H9 (cell line): ENCODE measurements around the gene PELI2. TPM values are rescaled to one million over a fixed set of nuclear protein-coding genes. Genes with fewer than 3 reads are reported as not detected.

Experiments used
- DNase-seq: peaks from one replicate; pipeline ENCODE4 v3.0.0-alpha.2; 2017
- H2AFZ ChIP-seq: one replicate; pipeline ENCODE4 v1.6.1; 2013; ENCODE audit warnings: mild to moderate bottlenecking, low read length, control low read depth, moderate library complexity
- H2AK5ac ChIP-seq: 2 replicates; pipeline ENCODE4 v1.6.1; 2013; ENCODE audit warnings: low read length, control low read depth, mixed read lengths; ENCODE audit not compliant: insufficient read length
- H2BK120ac ChIP-seq: one replicate; pipeline ENCODE4 v1.6.1; 2013; ENCODE audit warnings: low read depth, mild to moderate bottlenecking, low read length, control low read depth, inconsistent platforms; ENCODE audit not compliant: poor library complexity, severe bottlenecking
- H2BK12ac ChIP-seq: 2 replicates; pipeline ENCODE4 v1.6.1; 2013; ENCODE audit warnings: low read length, control low read depth, mixed read lengths, low read depth; ENCODE audit not compliant: insufficient read length
- H2BK15ac ChIP-seq: 2 replicates; pipeline ENCODE4 v1.6.1; 2013; ENCODE audit warnings: low read depth, low read length, control low read depth
- H2BK20ac ChIP-seq: one replicate; pipeline ENCODE4 v1.6.1; 2013; ENCODE audit warnings: low read depth, mild to moderate bottlenecking, low read length, control low read depth, inconsistent platforms; ENCODE audit not compliant: poor library complexity, severe bottlenecking
- H2BK5ac ChIP-seq: 2 replicates; pipeline ENCODE4 v1.6.1; 2013; ENCODE audit warnings: low read length, control low read depth, mixed read lengths; ENCODE audit not compliant: insufficient read length
- H3K14ac ChIP-seq: 2 replicates; pipeline ENCODE4 v1.6.1; 2013; ENCODE audit warnings: low read length, control low read depth; ENCODE audit not compliant: insufficient read depth
- H3K18ac ChIP-seq: 2 replicates; pipeline ENCODE4 v1.6.1; 2013; ENCODE audit warnings: low read depth, mild to moderate bottlenecking, mixed read lengths, low read length, control low read depth; ENCODE audit not compliant: insufficient read length
- H3K23ac ChIP-seq: 2 replicates; pipeline ENCODE4 v1.6.1; 2013; ENCODE audit warnings: low read length, control low read depth, mixed read lengths, low read depth; ENCODE audit not compliant: insufficient read length
- H3K23me2 ChIP-seq: 2 replicates; pipeline ENCODE4 v1.6.1; 2013; ENCODE audit warnings: low read depth, mild to moderate bottlenecking, mixed read lengths, low read length, control low read depth; ENCODE audit not compliant: insufficient read length, poor library complexity, severe bottlenecking
- H3K27ac ChIP-seq: 2 replicates; pipeline ENCODE4 v1.5.1; 2013; ENCODE audit warnings: low read length, control low read depth, mixed read lengths, low read depth; ENCODE audit not compliant: insufficient read length
- H3K27me3 ChIP-seq: 2 replicates; pipeline ENCODE4 v1.6.1; 2013; ENCODE audit warnings: low read length, control low read depth, inconsistent platforms; ENCODE audit not compliant: insufficient read depth
- H3K4ac ChIP-seq: 2 replicates; pipeline ENCODE4 v1.6.1; 2013; ENCODE audit warnings: low read depth, mild to moderate bottlenecking, control low read depth, inconsistent platforms, low read length, moderate library complexity
- H3K4me1 ChIP-seq: 2 replicates; pipeline ENCODE4 v1.6.1; 2013; ENCODE audit warnings: low read length, control low read depth, inconsistent platforms; ENCODE audit not compliant: insufficient read depth
- H3K4me2 ChIP-seq: 2 replicates; pipeline ENCODE4 v1.6.1; 2013; ENCODE audit warnings: low read length, control low read depth, mixed read lengths; ENCODE audit not compliant: insufficient read length, insufficient read depth
- H3K56ac ChIP-seq: 2 replicates; pipeline ENCODE4 v1.6.1; 2013; ENCODE audit warnings: low read depth, mild to moderate bottlenecking, mixed read lengths, low read length, control low read depth; ENCODE audit not compliant: insufficient read length
- H3K79me1 ChIP-seq: 2 replicates; pipeline ENCODE4 v1.6.1; 2013; ENCODE audit warnings: low read depth, mild to moderate bottlenecking, moderate library complexity, low read length, control low read depth, inconsistent platforms; ENCODE audit not compliant: insufficient read depth, poor library complexity, severe bottlenecking
- H3K79me2 ChIP-seq: 2 replicates; pipeline ENCODE4 v1.6.1; 2013; ENCODE audit warnings: low read length, control low read depth, inconsistent platforms; ENCODE audit not compliant: insufficient read depth
- H3K9ac ChIP-seq: 2 replicates; pipeline ENCODE4 v1.6.1; 2013; ENCODE audit warnings: low read length, control low read depth, mixed read lengths; ENCODE audit not compliant: insufficient read length; ENCODE audit errors: extremely low read depth
- H3K9me3 ChIP-seq: one replicate; pipeline ENCODE4 v1.6.1; 2013; ENCODE audit warnings: low read depth, low read length, inconsistent platforms; ENCODE audit not compliant: control insufficient read depth
- H3T11ph ChIP-seq: one replicate; pipeline ENCODE4 v1.6.1; 2013; ENCODE audit warnings: mild to moderate bottlenecking, low read length, control low read depth, inconsistent platforms
- H4K20me1 ChIP-seq: one replicate; pipeline ENCODE4 v1.6.1; 2013; ENCODE audit not compliant: control insufficient read depth, insufficient read length, insufficient read depth
- H4K5ac ChIP-seq: 2 replicates; pipeline ENCODE4 v1.6.1; 2013; ENCODE audit warnings: low read depth, mild to moderate bottlenecking, mixed read lengths, low read length, control low read depth; ENCODE audit not compliant: insufficient read length
- H4K8ac ChIP-seq: replicated peaks from 2 replicates; pipeline ENCODE4 v1.6.1; 2013; ENCODE audit warnings: low read length, control low read depth, mixed read lengths, low read depth; ENCODE audit not compliant: insufficient read length
- H4K91ac ChIP-seq: 2 replicates; pipeline ENCODE4 v1.6.1; 2013; ENCODE audit warnings: low read depth, mild to moderate bottlenecking, moderate library complexity, mixed read lengths, low read length, control low read depth; ENCODE audit not compliant: insufficient read length
- H3K27ac Mint-ChIP-seq, 3 experiments: 2 replicates in 2 of 3; 3 replicates in 1 of 3; pipeline ENCODE4 v1.8.0; 2020 to 2021; ENCODE audit warnings: mixed read lengths in 3 of 3, mild to moderate bottlenecking in 1 of 3, moderate library complexity in 1 of 3
- H3K27me3 Mint-ChIP-seq: 2 replicates; pipeline ENCODE4 v1.8.0; 2021; ENCODE audit warnings: low read depth, mild to moderate bottlenecking, moderate library complexity, mixed read lengths
- H3K36me3 Mint-ChIP-seq, 3 experiments: 2 replicates in 2 of 3; 3 replicates in 1 of 3; pipeline ENCODE4 v1.8.0; 2020 to 2021; ENCODE audit warnings: low read depth in 3 of 3, mixed read lengths in 3 of 3; ENCODE audit not compliant: insufficient read depth in 1 of 3
- H3K4me1 Mint-ChIP-seq, 2 experiments: 2 replicates each; pipeline ENCODE4 v1.8.0; 2020; ENCODE audit warnings: mixed read lengths in 2 of 2
- H3K4me3 Mint-ChIP-seq, 2 experiments: 2 replicates in 1 of 2; 3 replicates in 1 of 2; pipeline ENCODE4 v1.8.0; 2020 to 2021; ENCODE audit warnings: mild to moderate bottlenecking in 2 of 2, mixed read lengths in 2 of 2, moderate library complexity in 1 of 2
- H3K9me3 Mint-ChIP-seq, 2 experiments: 2 replicates in 1 of 2; 3 replicates in 1 of 2; pipeline ENCODE4 v1.8.0; 2020; ENCODE audit warnings: mild to moderate bottlenecking in 2 of 2, mixed read lengths in 2 of 2, moderate library complexity in 1 of 2
- CTCF ChIP-seq: fragments of 200-600 bp; sonication (generic); conservative IDR thresholded peaks from 3 replicates; pipeline ENCODE4 v1.8.0; 2021; ENCODE audit warnings: antibody characterized with exemption, mild to moderate bottlenecking
- WGBS: extraction: QIAGEN DNeasy Blood & Tissue Kit; methylation state at CpG from one replicate; pipeline ENCODE4 v1.1.7; 2013; ENCODE audit warnings: missing lambda C conversion rate, low lambda C conversion rate, mixed read lengths; ENCODE audit not compliant: insufficient read length; ENCODE audit errors: extremely low coverage; 5-methylcytosine and 5-hydroxymethylcytosine counted together
- total RNA-seq: library from RNA; stranded (reverse); gene quantifications from 2 replicates; pipeline ENCODE4 v1.2.1, GENCODE V29; 2021

PELI2 gene
- total RNA-seq, 1 experiment from 2014 or later: 18.0 TPM

- H3K4me1 ChIP-seq: no peaks in the 10 kb centered on the region
- no peak overlapping the region for H4K91ac ChIP-seq
- no peak overlapping the region for H3K23ac ChIP-seq
- no peak overlapping the region for H3K18ac ChIP-seq
- no peaks in the 10 kb centered on the region for H4K20me1 ChIP-seq
- H3K9ac ChIP-seq: no peak overlapping the region
- H3K4me2 ChIP-seq: no peak overlapping the region
- no peak overlapping the region for H3K56ac ChIP-seq
- no peak overlapping the region for H4K8ac ChIP-seq
- Mint-ChIP-seq H3K4me1 (peaks cover 5 to 14% of the 10 kb centered on the region in 2 experiments), H3K27ac (no peak overlapping the region), H3K4me3 (no peak overlapping the region), H3K9me3 (no peaks in the 10 kb centered on the region), H3K27me3 (no peaks in the 10 kb centered on the region), H3K36me3 (no peaks in the 10 kb centered on the region)
- no peaks in the 10 kb centered on the region for H3K27me3 ChIP-seq
- H3K27ac ChIP-seq: no peak overlapping the region
- no peak overlapping the region for H2BK5ac ChIP-seq
- H3T11ph ChIP-seq: no peak overlapping the region
- H3K79me1 ChIP-seq: no peaks in the 10 kb centered on the region
- no peaks in the 10 kb centered on the region for H3K23me2 ChIP-seq
- H3K9me3 ChIP-seq: no peaks in the 10 kb centered on the region
- H2BK120ac ChIP-seq: no peak overlapping the region
- H3K14ac ChIP-seq: no peak overlapping the region
- TF ChIP-seq CTCF: no peak
- H3K4ac ChIP-seq: no peak overlapping the region
- no peak overlapping the region for H2BK20ac ChIP-seq
- WGBS: no CpG with 5 or more reads among the region's 5 CpGs
- H4K5ac ChIP-seq: no peak overlapping the region
- no peaks in the 10 kb centered on the region for H3K79me2 ChIP-seq
- no peak overlapping the region for H2AFZ ChIP-seq
- H2BK15ac ChIP-seq: no peak overlapping the region
- no peak overlapping the region for H2BK12ac ChIP-seq
- H2AK5ac ChIP-seq: no peak overlapping the region
- no peak for DNase-seq
Measured at GRCh38 chr14:56244138-56244789, 126.1 kb downstream of the PELI2 start.
